T-helper 2 cell treated with Interferon-gamma antibody and Interleukin-4, amounts not matched to agents 5 μg/mL and 100 μg/mL, for 36 hours (primary cell): Measurements from ENCODE around the gene FMN1.

ENCODE experiments used
- DNase-seq: peaks from one replicate; pipeline ENCODE4 v3.0.0; 2021; ENCODE audit warnings: low spot score
- H3K27ac Mint-ChIP-seq: one replicate; pipeline ENCODE4 v1.8.0; 2021; ENCODE audit warnings: mild to moderate bottlenecking, mixed read lengths
- H3K27me3 Mint-ChIP-seq: one replicate; pipeline ENCODE4 v1.8.0; 2021; ENCODE audit warnings: low read depth, mixed read lengths
- H3K36me3 Mint-ChIP-seq: one replicate; pipeline ENCODE4 v1.8.0; 2021; ENCODE audit warnings: low read depth, mixed read lengths
- H3K4me1 Mint-ChIP-seq: one replicate; pipeline ENCODE4 v1.8.0; 2021; ENCODE audit warnings: low read depth, mixed read lengths
- H3K4me3 Mint-ChIP-seq: one replicate; pipeline ENCODE4 v1.8.0; 2022; ENCODE audit warnings: mild to moderate bottlenecking, moderate library complexity, mixed read lengths
- H3K9me3 Mint-ChIP-seq: one replicate; pipeline ENCODE4 v1.8.0; 2021; ENCODE audit warnings: mixed read lengths

FMN1 gene

DNA sequence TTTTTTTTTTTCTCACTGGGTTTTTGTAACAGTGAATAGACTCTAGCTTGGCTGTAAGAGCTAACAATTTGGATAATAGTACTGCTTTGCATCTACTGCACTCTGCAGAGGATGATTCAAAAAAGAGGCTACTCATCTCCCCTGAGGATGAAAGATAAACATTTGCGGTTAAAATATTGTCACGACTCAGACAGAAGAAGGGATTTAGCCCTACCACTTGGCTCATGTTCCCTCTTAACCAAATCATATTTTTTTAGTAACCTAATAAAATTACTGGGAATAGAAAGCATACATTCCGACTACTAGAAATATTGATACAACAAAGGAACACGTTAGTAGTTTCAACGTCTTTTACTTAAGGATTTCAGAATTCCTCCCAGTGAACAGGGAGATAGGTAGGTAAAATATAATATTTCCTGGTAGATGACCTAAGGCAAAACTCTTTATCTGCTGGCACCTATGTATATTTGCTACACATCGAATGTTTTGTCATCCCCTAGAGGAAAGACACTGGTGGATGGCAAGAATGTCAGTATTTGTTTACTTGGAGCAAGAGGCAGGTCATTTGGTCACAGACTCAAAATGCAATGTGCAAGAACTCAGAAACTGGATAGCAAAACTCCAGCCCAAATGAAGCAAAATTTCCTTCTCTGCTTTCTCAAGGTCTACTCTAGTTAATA lies 365.9 kb downstream of the FMN1 start:
- DNase-seq: no peak
- Mint-ChIP-seq H3K36me3 (no peaks in the 10 kb centered on the region), H3K4me3 (no peak overlapping the region), H3K27ac (no peak overlapping the region), H3K9me3 (no peaks in the 10 kb centered on the region), H3K27me3 (peaks cover 16% of the 10 kb centered on the region), H3K4me1 (no peaks in the 10 kb centered on the region)

- no peaks in the 10 kb centered on the region for H3K9me3 Mint-ChIP-seq
- H3K36me3 Mint-ChIP-seq: no peaks in the 10 kb centered on the region
- no peak overlapping the region for H3K4me3 Mint-ChIP-seq
- H3K27me3 Mint-ChIP-seq: peaks cover 8% of the 10 kb centered on the region
- H3K4me1 Mint-ChIP-seq: no peaks in the 10 kb centered on the region
- H3K27ac Mint-ChIP-seq: no peak overlapping the region
- no peak for DNase-seq
Measured at GRCh38 chr15:32826685-32827084, 367.8 kb downstream of the FMN1 start.

GRCh38 chr15:32825219-32825618 lies 369.3 kb downstream of the FMN1 start:
- no peak for DNase-seq
- Mint-ChIP-seq H3K36me3 (no peaks in the 10 kb centered on the region), H3K27ac (no peak overlapping the region), H3K27me3 (peaks cover 3% of the 10 kb centered on the region), H3K9me3 (no peaks in the 10 kb centered on the region), H3K4me3 (no peak overlapping the region), H3K4me1 (no peaks in the 10 kb centered on the region)

DNA sequence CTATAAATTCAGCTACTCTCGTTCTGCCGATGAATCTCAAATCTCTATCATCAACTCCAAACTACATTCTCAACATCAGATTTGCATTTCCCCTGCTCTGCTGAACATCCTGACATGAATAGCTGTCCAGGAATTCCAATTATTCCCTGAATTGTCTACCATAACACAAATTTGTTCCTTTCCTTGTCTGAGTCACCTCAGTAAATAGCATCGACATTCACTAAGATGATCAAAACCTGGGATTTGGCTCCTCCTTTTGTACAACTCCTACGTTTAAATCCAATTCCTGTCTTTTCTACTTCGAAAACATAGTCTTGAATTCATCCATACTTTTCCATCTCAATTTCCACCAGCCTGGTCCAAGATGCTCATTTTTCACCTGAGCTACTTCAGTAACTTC lies 369.7 kb downstream of the FMN1 start:
- H3K4me1 Mint-ChIP-seq: no peaks in the 10 kb centered on the region
- no peaks in the 10 kb centered on the region for H3K36me3 Mint-ChIP-seq
- no peak for DNase-seq
- H3K9me3 Mint-ChIP-seq: no peaks in the 10 kb centered on the region
- no peak overlapping the region for H3K27ac Mint-ChIP-seq
- H3K27me3 Mint-ChIP-seq: peaks cover 5% of the 10 kb centered on the region
- H3K4me3 Mint-ChIP-seq: no peak overlapping the region

- no peak overlapping the region for H3K27ac Mint-ChIP-seq
- DNase-seq: no peak
- H3K9me3 Mint-ChIP-seq: no peaks in the 10 kb centered on the region
- H3K4me1 Mint-ChIP-seq: no peaks in the 10 kb centered on the region
- H3K27me3 Mint-ChIP-seq: peaks cover 5% of the 10 kb centered on the region
- H3K36me3 Mint-ChIP-seq: no peaks in the 10 kb centered on the region
- H3K4me3 Mint-ChIP-seq: no peak overlapping the region
Measured at GRCh38 chr15:32823750-32824149, 370.8 kb downstream of the FMN1 start.

DNA sequence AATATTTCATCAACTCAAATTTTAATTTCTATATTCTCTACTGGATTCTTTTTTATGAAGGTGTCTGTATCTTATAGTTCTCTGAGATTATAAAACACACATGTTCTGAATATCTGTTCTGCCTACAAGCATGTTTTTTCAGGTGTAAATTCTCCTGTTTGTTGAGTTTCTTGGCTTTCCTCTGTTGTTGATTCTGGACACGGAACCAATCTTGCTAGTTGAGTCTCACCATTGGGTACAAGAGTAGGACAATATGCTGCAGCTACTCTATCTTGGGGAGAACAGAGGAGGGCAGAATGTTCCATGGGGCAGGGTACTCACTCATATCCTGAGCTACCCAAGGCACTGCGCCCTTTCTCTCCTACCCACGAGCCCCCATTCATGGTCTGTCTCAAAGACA lies 371.8 kb downstream of the FMN1 start:
- Mint-ChIP-seq H3K36me3 (no peaks in the 10 kb centered on the region), H3K4me3 (no peak overlapping the region), H3K27me3 (peaks cover 5% of the 10 kb centered on the region), H3K4me1 (no peaks in the 10 kb centered on the region), H3K9me3 (no peaks in the 10 kb centered on the region), H3K27ac (no peak overlapping the region)
- DNase-seq: no peak

DNA sequence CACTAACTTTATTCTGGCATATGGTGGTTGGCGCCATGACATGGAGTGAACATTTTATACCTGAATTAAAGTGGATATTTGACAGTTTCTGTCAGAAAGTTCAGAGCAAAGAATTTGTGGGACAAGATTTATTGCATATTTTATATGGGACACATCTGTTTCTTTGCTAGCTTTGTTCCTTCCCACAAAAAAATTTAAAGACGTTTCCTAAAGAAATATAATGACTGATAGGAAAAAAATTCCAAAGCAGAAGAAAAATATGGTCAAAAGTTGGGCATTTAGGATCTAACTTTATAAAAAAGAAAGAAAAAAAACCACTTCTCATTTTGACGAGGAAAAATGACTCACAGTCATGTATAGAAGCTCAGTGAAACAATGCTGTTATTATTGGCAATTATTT lies 375.1 kb downstream of the FMN1 start:
- H3K9me3 Mint-ChIP-seq: no peaks in the 10 kb centered on the region
- H3K27ac Mint-ChIP-seq: no peak overlapping the region
- peaks cover 7% of the 10 kb centered on the region for H3K27me3 Mint-ChIP-seq
- no peaks in the 10 kb centered on the region for H3K4me1 Mint-ChIP-seq
- H3K4me3 Mint-ChIP-seq: no peak overlapping the region
- no peak for DNase-seq
- no peaks in the 10 kb centered on the region for H3K36me3 Mint-ChIP-seq

DNA sequence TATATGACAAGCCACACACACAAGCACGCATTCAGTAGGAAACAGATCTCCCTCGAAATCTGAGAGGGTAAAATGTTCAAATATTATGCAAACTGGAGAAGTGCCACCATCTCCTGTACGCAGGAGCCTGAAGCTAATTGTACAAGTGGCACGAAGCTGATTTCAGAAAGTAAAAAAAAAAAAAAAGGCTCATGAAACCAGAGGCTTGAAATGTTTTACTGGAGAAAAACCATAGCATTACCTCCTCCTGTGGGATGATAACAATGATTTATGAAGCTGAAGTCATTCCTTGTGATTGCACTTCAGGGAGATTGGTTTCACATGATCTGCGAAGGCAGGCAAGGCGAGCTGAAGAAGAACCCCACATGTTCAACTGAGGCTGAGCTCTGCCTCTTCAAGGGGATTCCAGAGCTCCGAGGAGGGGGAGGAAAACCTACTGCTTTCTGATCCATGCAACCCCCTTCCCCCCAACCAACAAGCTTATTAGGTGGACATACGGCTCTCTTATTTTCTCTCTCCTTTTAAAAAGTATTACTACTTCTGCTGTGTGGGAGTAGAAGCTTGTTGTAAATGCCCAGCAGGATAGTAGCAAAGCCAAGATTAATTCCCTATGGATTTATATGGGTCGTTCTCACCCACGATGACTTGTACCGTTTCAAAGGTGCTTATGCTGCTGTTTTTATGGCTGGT lies 375.6 kb downstream of the FMN1 start:
- H3K4me1 Mint-ChIP-seq: no peaks in the 10 kb centered on the region
- no peak overlapping the region for H3K4me3 Mint-ChIP-seq
- no peaks in the 10 kb centered on the region for H3K36me3 Mint-ChIP-seq
- H3K27me3 Mint-ChIP-seq: peaks cover 7% of the 10 kb centered on the region
- DNase-seq: no peak
- no peak overlapping the region for H3K27ac Mint-ChIP-seq
- no peaks in the 10 kb centered on the region for H3K9me3 Mint-ChIP-seq

DNA sequence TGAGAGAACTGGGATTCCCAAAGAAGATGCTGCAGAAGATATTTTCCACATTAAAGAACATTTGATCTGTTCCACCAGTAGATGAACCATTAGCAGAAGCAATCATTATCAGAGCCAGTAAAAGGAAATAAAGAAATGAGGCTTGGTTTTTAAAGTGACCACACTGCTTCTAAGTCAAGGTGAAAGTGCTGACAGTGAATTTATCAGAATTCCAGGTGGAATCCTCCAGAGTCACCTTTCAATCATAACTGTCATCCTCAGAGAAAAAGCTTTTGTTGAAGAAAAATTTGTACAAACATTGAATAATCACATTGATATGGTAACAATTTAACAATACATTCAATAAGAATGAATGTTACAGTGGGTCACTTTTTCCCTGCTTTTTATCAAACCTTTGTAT lies 376.9 kb downstream of the FMN1 start:
- H3K36me3 Mint-ChIP-seq: no peaks in the 10 kb centered on the region
- no peak for DNase-seq
- H3K4me3 Mint-ChIP-seq: no peak overlapping the region
- no peak overlapping the region for H3K27ac Mint-ChIP-seq
- peaks cover 7% of the 10 kb centered on the region for H3K27me3 Mint-ChIP-seq
- H3K9me3 Mint-ChIP-seq: no peaks in the 10 kb centered on the region
- no peaks in the 10 kb centered on the region for H3K4me1 Mint-ChIP-seq

DNA sequence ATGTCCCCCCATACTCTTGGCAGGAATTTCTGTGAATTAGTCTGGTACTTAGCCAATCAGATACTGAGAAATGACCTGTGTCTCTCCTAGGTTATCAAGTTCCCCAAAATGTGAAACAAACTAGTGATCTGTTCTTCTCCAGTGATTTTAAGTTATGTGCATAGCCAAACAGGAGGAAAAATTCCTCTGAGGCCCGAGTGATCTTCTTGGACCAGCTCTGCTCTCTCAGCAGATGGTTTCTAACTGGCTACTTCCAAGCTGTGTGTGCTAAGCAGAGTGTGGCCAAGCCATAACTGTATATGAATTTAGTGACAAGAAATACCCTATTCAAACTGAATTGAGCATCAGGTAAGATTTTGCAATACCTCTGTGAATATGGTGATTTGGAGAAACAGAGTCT lies 387.2 kb downstream of the FMN1 start:
- Mint-ChIP-seq H3K27me3 (peaks cover 19% of the 10 kb centered on the region), H3K27ac (no peak overlapping the region), H3K4me3 (no peak overlapping the region), H3K4me1 (peaks cover 3% of the 10 kb centered on the region), H3K36me3 (no peaks in the 10 kb centered on the region), H3K9me3 (no peaks in the 10 kb centered on the region)
- no peak for DNase-seq

DNA sequence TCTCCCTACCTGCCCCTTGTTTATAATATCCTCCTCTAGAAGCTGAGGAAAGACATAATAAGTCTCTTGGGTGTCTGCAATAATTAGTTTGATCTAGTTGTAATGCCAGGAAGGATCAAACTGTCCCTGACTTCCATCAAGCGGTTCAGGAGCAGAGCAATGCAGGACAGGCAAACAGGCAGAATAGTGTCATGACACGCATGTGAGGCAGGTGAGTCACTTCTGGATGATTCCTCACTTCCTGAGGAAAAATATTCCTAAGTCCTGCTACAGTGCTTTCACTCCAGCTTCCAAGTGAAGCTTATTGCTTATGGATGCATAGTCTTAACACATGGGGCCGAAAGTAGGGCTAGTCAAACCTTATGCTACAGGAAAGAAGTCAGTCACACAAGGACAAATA lies 390.9 kb downstream of the FMN1 start:
- Mint-ChIP-seq H3K9me3 (no peaks in the 10 kb centered on the region), H3K4me1 (peaks cover 7% of the 10 kb centered on the region), H3K4me3 (no peak overlapping the region), H3K27me3 (peaks cover 29% of the 10 kb centered on the region), H3K36me3 (no peaks in the 10 kb centered on the region), H3K27ac (no peak overlapping the region)
- DNase-seq: no peak

DNA sequence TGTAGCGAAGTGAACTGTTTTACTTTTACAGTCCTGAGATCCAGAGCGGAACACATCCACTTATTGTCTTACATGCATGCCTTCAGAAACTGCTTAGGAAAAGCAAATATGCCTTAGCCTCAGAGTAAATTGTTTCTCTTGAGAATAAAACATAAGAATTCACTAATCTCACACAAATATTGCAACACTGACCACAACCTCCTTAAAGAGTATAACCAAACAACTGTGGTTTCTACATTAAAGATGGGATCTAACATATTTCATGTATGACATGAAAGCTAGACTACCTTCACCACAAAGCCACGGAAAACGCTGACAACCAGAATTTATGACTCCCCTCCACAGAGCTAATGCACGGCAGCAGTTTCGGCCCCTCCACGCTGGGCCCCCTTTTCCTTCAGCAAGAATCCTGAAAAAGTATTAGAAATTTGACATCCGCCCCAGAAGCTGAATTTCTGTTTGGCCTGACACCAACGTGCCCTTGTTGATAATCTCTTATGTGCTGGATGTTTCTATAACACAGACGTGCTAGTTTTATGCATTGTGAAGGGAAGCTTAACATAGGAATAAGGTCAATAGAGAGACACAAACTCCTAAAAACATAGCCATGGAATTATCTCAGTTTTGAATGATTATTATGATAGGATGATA lies 392.1 kb downstream of the FMN1 start:
- Mint-ChIP-seq H3K4me3 (no peak overlapping the region), H3K9me3 (no peaks in the 10 kb centered on the region), H3K27me3 (peaks cover 24% of the 10 kb centered on the region), H3K4me1 (peaks cover 7% of the 10 kb centered on the region), H3K27ac (no peak overlapping the region), H3K36me3 (no peaks in the 10 kb centered on the region)
- no peak for DNase-seq

DNA sequence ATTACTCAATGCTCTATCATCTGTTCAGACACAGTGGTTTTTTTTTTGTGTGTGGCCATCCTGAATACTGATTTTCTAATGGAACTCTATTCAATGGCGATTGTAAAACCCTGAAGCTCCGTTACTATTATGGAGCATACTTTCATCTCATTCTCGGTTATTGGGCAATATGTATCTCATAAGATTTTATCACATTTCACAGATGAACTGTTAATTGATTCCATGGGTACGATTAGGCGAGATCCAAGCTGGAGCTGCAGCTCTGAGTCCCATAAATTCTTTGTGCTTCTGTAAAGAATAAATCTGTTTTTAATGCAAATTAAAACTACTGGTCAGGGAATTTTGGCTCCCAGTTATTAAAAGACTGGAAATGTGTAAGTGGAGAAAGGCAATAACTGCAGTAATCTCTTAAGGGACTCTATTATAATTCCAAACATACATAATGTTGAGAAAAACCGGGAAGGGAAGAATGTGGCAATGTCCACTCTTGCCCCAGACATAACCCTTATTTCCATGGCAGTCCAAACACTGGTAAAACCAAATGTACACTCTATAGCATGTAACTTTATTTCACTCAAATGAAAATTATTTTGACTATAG lies 394.5 kb downstream of the FMN1 start:
- H3K9me3 Mint-ChIP-seq: no peaks in the 10 kb centered on the region
- peaks cover 7% of the 10 kb centered on the region for H3K4me1 Mint-ChIP-seq
- H3K36me3 Mint-ChIP-seq: no peaks in the 10 kb centered on the region
- no peak for DNase-seq
- H3K4me3 Mint-ChIP-seq: no peak overlapping the region
- no peak overlapping the region for H3K27ac Mint-ChIP-seq
- peaks cover 25% of the 10 kb centered on the region for H3K27me3 Mint-ChIP-seq

DNA sequence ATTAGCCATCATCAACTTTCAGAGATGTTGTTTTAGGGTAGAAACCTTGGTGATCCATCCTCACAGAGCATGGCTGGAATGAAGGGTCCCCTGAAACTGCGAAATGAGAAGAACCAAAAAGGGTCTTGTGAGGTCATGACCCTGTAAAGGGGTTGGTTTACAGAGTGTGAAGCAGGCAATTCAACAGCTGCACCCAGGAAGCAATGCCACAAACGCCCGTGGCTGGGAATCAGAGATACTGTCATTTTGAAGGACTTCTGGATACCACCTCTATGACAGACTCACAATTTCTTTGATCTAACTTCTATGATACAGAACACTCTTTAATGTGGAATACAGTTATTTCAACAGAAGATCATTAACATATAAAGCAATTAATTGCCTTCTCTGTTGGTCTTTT lies 397.7 kb downstream of the FMN1 start:
- no peak overlapping the region for H3K4me3 Mint-ChIP-seq
- no peaks in the 10 kb centered on the region for H3K4me1 Mint-ChIP-seq
- H3K27me3 Mint-ChIP-seq: peaks cover 15% of the 10 kb centered on the region
- H3K9me3 Mint-ChIP-seq: no peaks in the 10 kb centered on the region
- no peaks in the 10 kb centered on the region for H3K36me3 Mint-ChIP-seq
- no peak for DNase-seq
- no peak overlapping the region for H3K27ac Mint-ChIP-seq
